NB4 (cell line): ENCODE measurements around the gene PBRM1.

ENCODE experiments used
- MYC ChIP-seq: IDR thresholded peaks from 2 replicates; pipeline ENCODE4 v1.6.1; 2011; ENCODE audit warnings: low read depth, low read length
- POLR2A ChIP-seq: IDR thresholded peaks from 2 replicates; pipeline ENCODE4 v1.6.1; 2011; ENCODE audit warnings: mild to moderate bottlenecking; ENCODE audit not compliant: insufficient read length; ENCODE audit errors: extremely low read depth
- TF ChIP-seq, protein P1 (sequence below): IDR thresholded peaks from one replicate; pipeline ENCODE4 v1.5.1; 2012; ENCODE audit warnings: low read depth, low read length
- TF ChIP-seq, protein P2 (sequence below): IDR thresholded peaks from 2 replicates; pipeline ENCODE4 v1.6.1; 2011; ENCODE audit warnings: low read depth, low read length

GRCh38 chr3:52527039-52527731 lies 158.5 kb downstream of the PBRM1 start:
- TF ChIP-seq POLR2A (no peak), MYC (no peak)
- TF ChIP-seq, protein P1, sequence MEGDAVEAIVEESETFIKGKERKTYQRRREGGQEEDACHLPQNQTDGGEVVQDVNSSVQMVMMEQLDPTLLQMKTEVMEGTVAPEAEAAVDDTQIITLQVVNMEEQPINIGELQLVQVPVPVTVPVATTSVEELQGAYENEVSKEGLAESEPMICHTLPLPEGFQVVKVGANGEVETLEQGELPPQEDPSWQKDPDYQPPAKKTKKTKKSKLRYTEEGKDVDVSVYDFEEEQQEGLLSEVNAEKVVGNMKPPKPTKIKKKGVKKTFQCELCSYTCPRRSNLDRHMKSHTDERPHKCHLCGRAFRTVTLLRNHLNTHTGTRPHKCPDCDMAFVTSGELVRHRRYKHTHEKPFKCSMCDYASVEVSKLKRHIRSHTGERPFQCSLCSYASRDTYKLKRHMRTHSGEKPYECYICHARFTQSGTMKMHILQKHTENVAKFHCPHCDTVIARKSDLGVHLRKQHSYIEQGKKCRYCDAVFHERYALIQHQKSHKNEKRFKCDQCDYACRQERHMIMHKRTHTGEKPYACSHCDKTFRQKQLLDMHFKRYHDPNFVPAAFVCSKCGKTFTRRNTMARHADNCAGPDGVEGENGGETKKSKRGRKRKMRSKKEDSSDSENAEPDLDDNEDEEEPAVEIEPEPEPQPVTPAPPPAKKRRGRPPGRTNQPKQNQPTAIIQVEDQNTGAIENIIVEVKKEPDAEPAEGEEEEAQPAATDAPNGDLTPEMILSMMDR, result no peak
- TF ChIP-seq, protein P2, sequence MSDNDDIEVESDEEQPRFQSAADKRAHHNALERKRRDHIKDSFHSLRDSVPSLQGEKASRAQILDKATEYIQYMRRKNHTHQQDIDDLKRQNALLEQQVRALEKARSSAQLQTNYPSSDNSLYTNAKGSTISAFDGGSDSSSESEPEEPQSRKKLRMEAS, result no peak
